HepG2 (cell line): ENCODE measurements around the gene DCAKD.

Experiments
- BHLHE40 ChIP-seq: IDR thresholded peaks from 2 replicates; pipeline ENCODE4 v1.6.1; 2011; ENCODE audit warnings: low read length, improper control_type of control experiment
- CTCF ChIP-seq: sonication (generic); formaldehyde crosslinking; IDR thresholded peaks from 2 replicates; pipeline ENCODE4 v1.5.0; 2020; ENCODE audit warnings: mild to moderate bottlenecking, missing genetic modification reagents, moderate library complexity
- E2F1 ChIP-seq: sonication (generic); formaldehyde crosslinking; IDR thresholded peaks from 2 replicates; pipeline ENCODE4 v1.5.0; 2020; ENCODE audit warnings: missing genetic modification reagents
- HDAC1 ChIP-seq: sonication (generic); formaldehyde crosslinking; IDR thresholded peaks from 2 replicates; pipeline ENCODE4 v1.5.1; 2020; ENCODE audit warnings: mild to moderate bottlenecking, missing genetic modification reagents
- POLR2AphosphoS5 ChIP-seq: IDR thresholded peaks from 2 replicates; pipeline ENCODE4 v1.6.1; 2012; ENCODE audit warnings: low read depth, low read length
- PREB ChIP-seq: sonication (generic); formaldehyde crosslinking; IDR thresholded peaks from 2 replicates; pipeline ENCODE4 v1.4.0; 2020; ENCODE audit warnings: missing genetic modification reagents
- SMYD3 ChIP-seq: sonication (generic); formaldehyde crosslinking; IDR thresholded peaks from 2 replicates; pipeline ENCODE4 v1.8.1; 2023; ENCODE audit warnings: mild to moderate bottlenecking, missing genetic modification reagents
- ZNF24 ChIP-seq: fragments of 450-650 bp; IDR thresholded peaks from 2 replicates; pipeline ENCODE4 v1.6.1; 2017; ENCODE audit warnings: antibody characterized with exemption, mild to moderate bottlenecking
- ZNF766 ChIP-seq: sonication (generic); formaldehyde crosslinking; IDR thresholded peaks from 2 replicates; pipeline ENCODE4 v1.5.0; 2020; ENCODE audit warnings: missing genetic modification reagents, borderline replicate concordance

DNA sequence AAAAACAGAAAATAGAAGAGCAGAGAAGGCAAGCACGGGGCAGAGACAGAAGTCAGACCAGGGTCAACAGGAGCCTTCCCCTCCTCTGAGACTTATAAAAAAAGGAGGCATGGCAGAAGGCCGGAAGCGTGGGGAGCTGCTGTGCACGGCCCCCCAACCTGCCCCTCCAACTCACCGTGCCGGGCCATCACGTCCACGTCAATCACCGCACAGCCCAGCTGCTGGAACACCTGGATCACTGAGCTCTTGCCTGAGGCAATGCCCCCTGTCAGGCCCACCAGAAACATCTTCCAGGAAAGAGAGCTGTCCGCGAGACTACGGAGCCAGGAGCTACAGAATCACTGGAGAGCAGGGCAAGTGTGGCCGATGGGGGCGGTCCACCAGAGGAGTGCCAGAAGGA lies 16.8 kb downstream of the DCAKD start:
- no peak for TF ChIP-seq E2F1 (CRISPR knock-in tag)
- no peak for TF ChIP-seq POLR2AphosphoS5
- TF ChIP-seq CTCF (CRISPR knock-in tag): no peak
- TF ChIP-seq BHLHE40: no peak
- TF ChIP-seq HDAC1 (CRISPR knock-in tag): no peak
- no peak for TF ChIP-seq SMYD3 (CRISPR knock-in tag)
- no peak for TF ChIP-seq ZNF766
- no peak for TF ChIP-seq ZNF24
- no peak for TF ChIP-seq PREB (CRISPR knock-in tag)
